HepG2 (cell line): ENCODE measurements around the gene RSKR. TPM values are rescaled to one million over a fixed set of nuclear protein-coding genes. Genes with fewer than 3 reads are reported as not detected.

Experiments
- ERF ChIP-seq: IDR thresholded peaks from 2 replicates; pipeline ENCODE4 v1.6.1; 2018; ENCODE audit warnings: missing biosample characterization, missing genetic modification reagents
- ESRRA ChIP-seq: sonication (generic); formaldehyde crosslinking; IDR thresholded peaks from 2 replicates; pipeline ENCODE4 v1.5.1; 2020; ENCODE audit warnings: mild to moderate bottlenecking, low read depth, missing genetic modification reagents
- FOXC1 ChIP-seq: sonication (generic); formaldehyde crosslinking; IDR thresholded peaks from 2 replicates; pipeline ENCODE4 v1.8.0; 2022; ENCODE audit warnings: mild to moderate bottlenecking, missing genetic modification reagents, borderline replicate concordance
- HES4 ChIP-seq: sonication (generic); formaldehyde crosslinking; IDR thresholded peaks from 2 replicates; pipeline ENCODE4 v1.9.0; 2021; ENCODE audit warnings: mild to moderate bottlenecking, missing genetic modification reagents, borderline replicate concordance
- HHEX ChIP-seq: IDR thresholded peaks from 2 replicates; pipeline ENCODE4 v1.6.1; 2016; ENCODE audit warnings: control low read depth
- IRF9 ChIP-seq: sonication (generic); formaldehyde crosslinking; IDR thresholded peaks from 2 replicates; pipeline ENCODE4 v1.8.0; 2022; ENCODE audit warnings: missing genetic modification reagents, mild to moderate bottlenecking, borderline replicate concordance
- MED1 ChIP-seq: sonication (generic); formaldehyde crosslinking; IDR thresholded peaks from 2 replicates; pipeline ENCODE4 v1.4.0; 2020; ENCODE audit warnings: missing genetic modification reagents
- NR2F6 ChIP-seq, 2 experiments: IDR thresholded peaks; 2 replicates each; pipeline ENCODE4 v1.6.1; 2016; ENCODE audit warnings: antibody characterized with exemption in 1 of 2, mild to moderate bottlenecking in 1 of 2
- ONECUT2 ChIP-seq: sonication (generic); formaldehyde crosslinking; IDR thresholded peaks from 2 replicates; pipeline ENCODE4 v1.4.0; 2020; ENCODE audit warnings: missing genetic modification reagents
- POGZ ChIP-seq: sonication (generic); formaldehyde crosslinking; IDR thresholded peaks from 2 replicates; pipeline ENCODE4 v1.4.0; 2020; ENCODE audit warnings: mild to moderate bottlenecking, missing genetic modification reagents
- ZBTB1 ChIP-seq: sonication (generic); formaldehyde crosslinking; IDR thresholded peaks from 2 replicates; pipeline ENCODE4 v1.4.0; 2020; ENCODE audit warnings: missing genetic modification reagents, borderline replicate concordance
- ZNF253 ChIP-seq: sonication (generic); formaldehyde crosslinking; IDR thresholded peaks from 2 replicates; pipeline ENCODE4 v1.8.0; 2022; ENCODE audit warnings: mild to moderate bottlenecking, missing genetic modification reagents, borderline replicate concordance
- ZNF646 ChIP-seq: sonication (generic); formaldehyde crosslinking; IDR thresholded peaks from 2 replicates; pipeline ENCODE4 v1.9.0; 2021; ENCODE audit warnings: mild to moderate bottlenecking, missing genetic modification reagents
- ZSCAN5A ChIP-seq: sonication (generic); formaldehyde crosslinking; IDR thresholded peaks from 2 replicates; pipeline ENCODE4 v1.8.0; 2022; ENCODE audit warnings: mild to moderate bottlenecking, missing genetic modification reagents, borderline replicate concordance
- polyA plus RNA-seq, 8 experiments: library from polyadenylated mRNA; depleted of rRNA in 3 of 8; stranded (reverse) in 7 of 8; unstranded in 1 of 8; fragments of >200 nt; fragmentation: Illumina TruSeq in 4 of 8; extraction: Trizol in 4 of 8; gene quantifications; 2 replicates each; pipeline versions ENCODE4 v1.2.1 to v1.2.3, GENCODE V29; 2011 to 2016; ENCODE audit warnings: low read depth in 4 of 8, missing spikeins in 1 of 8, mixed read lengths in 1 of 8; ENCODE audit not compliant: insufficient read depth in 1 of 8
- total RNA-seq, 5 experiments: library from RNA; depleted of rRNA; stranded (reverse); fragments of >200 nt; fragmentation: Illumina TruSeq; extraction: Trizol; gene quantifications; 2 replicates each; pipeline ENCODE4 v1.2.3, GENCODE V29; 2016; ENCODE audit warnings: low read depth in 1 of 5
- TF ChIP-seq, protein P1 (sequence below): sonication (generic); formaldehyde crosslinking; IDR thresholded peaks from 2 replicates; pipeline ENCODE4 v1.4.0; 2020; ENCODE audit warnings: missing genetic modification reagents; ENCODE audit errors: not compliant biosample characterization
- TF ChIP-seq, protein P2 (sequence below): sonication (generic); formaldehyde crosslinking; IDR thresholded peaks from 2 replicates; pipeline ENCODE4 v1.8.1; 2023; ENCODE audit warnings: mild to moderate bottlenecking, missing genetic modification reagents, borderline replicate concordance
- TF ChIP-seq, protein P3 (sequence below): sonication (generic); formaldehyde crosslinking; IDR thresholded peaks from 2 replicates; pipeline ENCODE4 v1.4.0; 2020; ENCODE audit warnings: mild to moderate bottlenecking, missing genetic modification reagents

RSKR gene
- total and polyA plus RNA-seq, 2 of the 13 experiments (the other 11 are each of a cell fraction or from before 2014, with no cell fraction given), result 5.0 to 10.4 TPM

DNA sequence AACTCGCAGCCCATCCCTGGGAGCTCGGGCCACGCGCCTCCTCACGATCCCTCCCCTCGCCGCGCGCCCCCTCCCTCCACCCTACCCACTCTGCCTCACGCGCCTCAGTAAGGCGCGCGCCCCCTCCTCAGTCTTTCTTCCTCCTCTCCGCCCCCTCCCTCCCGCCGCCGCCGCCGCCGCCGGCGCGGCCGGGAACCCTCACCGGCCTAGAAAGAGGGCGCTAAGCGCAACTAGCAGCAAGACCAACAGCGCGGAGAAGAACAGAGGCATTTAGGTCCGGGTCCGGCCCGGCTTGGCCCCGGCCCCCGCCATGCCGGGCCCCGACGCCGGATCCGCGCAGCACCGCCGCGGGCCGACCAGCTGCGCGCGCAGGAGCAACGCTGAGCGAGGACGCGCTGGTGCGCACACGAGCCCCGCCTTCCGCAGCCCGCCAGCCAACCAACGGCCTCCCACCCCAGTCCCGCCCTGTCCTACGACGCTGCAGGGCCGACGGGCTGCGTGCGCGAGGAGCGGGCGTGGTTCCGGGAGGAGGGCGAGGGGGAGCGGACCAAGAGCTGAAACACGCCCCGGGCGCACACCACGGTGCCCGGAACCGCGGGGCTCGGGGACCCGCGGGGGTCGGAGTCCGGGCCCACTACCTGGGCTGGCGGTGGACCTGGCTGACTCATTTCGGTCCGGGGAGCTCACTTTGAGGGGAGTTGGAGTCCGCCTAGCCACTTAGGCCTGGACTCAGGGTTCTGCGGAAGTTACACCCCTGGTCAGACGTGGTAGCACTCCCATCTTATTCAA, 31.0 kb upstream of the RSKR start, which contains the start of gene BLTP2 (continued):
- TF ChIP-seq ZSCAN5A, result no peak
- TF ChIP-seq FOXC1 (CRISPR knock-in tag), result no peak
- TF ChIP-seq, protein P1, sequence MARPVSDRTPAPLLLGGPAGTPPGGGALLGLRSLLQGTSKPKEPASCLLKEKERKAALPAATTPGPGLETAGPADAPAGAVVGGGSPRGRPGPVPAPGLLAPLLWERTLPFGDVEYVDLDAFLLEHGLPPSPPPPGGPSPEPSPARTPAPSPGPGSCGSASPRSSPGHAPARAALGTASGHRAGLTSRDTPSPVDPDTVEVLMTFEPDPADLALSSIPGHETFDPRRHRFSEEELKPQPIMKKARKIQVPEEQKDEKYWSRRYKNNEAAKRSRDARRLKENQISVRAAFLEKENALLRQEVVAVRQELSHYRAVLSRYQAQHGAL, result no peak
- no peak for TF ChIP-seq ZNF253 (CRISPR knock-in tag)
- no peak for TF ChIP-seq ZNF646 (CRISPR knock-in tag)
- TF ChIP-seq HHEX, result no peak
- TF ChIP-seq MED1 (CRISPR knock-in tag), result peak; percentile 63
- TF ChIP-seq, protein P2, sequence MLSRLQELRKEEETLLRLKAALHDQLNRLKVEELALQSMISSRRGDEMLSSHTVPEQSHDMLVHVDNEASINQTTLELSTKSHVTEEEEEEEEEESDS, result 0 out of 2 replicates have a peak, but pooled peaks have one; percentile 73
- TF ChIP-seq ESRRA (CRISPR knock-in tag), result no peak
- TF ChIP-seq, protein P3, sequence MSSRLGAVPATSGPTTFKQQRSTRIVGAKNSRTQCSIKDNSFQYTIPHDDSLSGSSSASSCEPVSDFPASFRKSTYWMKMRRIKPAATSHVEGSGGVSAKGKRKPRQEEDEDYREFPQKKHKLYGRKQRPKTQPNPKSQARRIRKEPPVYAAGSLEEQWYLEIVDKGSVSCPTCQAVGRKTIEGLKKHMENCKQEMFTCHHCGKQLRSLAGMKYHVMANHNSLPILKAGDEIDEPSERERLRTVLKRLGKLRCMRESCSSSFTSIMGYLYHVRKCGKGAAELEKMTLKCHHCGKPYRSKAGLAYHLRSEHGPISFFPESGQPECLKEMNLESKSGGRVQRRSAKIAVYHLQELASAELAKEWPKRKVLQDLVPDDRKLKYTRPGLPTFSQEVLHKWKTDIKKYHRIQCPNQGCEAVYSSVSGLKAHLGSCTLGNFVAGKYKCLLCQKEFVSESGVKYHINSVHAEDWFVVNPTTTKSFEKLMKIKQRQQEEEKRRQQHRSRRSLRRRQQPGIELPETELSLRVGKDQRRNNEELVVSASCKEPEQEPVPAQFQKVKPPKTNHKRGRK (CRISPR knock-in tag), result no peak
- peak; percentile 71 for TF ChIP-seq ERF (CRISPR knock-in tag)
- TF ChIP-seq POGZ (CRISPR knock-in tag), result peak; percentile 61; the same call in 1 of the 2 replicates
- TF ChIP-seq ONECUT2 (CRISPR knock-in tag), result no peak
- peak; percentile 74 for TF ChIP-seq IRF9 (CRISPR knock-in tag)
- peak; percentile 78; the same call in 1 of the 2 replicates for TF ChIP-seq HES4 (CRISPR knock-in tag)
- no peak for TF ChIP-seq NR2F6 (IDR thresholded peaks at IDR 0.05)
- peak; percentile 39; the same call in 1 of the 2 replicates for TF ChIP-seq NR2F6 (CRISPR knock-in tag; IDR thresholded peaks at IDR 0.05)
- TF ChIP-seq ZBTB1 (CRISPR knock-in tag), result no peak
